ENCODE measurements around the gene DIP2C.

DIP2C gene

GRCh38 chr10:580778-581177 lies 108.7 kb downstream of the DIP2C start:
- Mint-ChIP-seq H3K27ac (no peak overlapping the region), H3K4me1 (ENCODE audit: low read depth) (no peaks in the 10 kb centered on the region), H3K36me3 (no peaks in the 10 kb centered on the region), H3K4me3 (no peak overlapping the region), H3K27me3 (peaks cover 3% of the 10 kb centered on the region), H3K9me3 (ENCODE audit: low read depth) (no peaks in the 10 kb centered on the region)

- Mint-ChIP-seq H3K27me3 (peaks cover 27% of the 10 kb centered on the region), H3K4me3 (no peak overlapping the region), H3K27ac (no peak overlapping the region), H3K9me3 (ENCODE audit: low read depth) (no peaks in the 10 kb centered on the region), H3K4me1 (ENCODE audit: low read depth) (no peaks in the 10 kb centered on the region), H3K36me3 (no peaks in the 10 kb centered on the region)
These were observed 113.4 kb downstream of the DIP2C start for GRCh38 chr10:576130-576465.

- Mint-ChIP-seq H3K9me3 (ENCODE audit: low read depth) (no peaks in the 10 kb centered on the region), H3K27me3 (peaks cover 27% of the 10 kb centered on the region), H3K36me3 (no peaks in the 10 kb centered on the region), H3K27ac (no peak overlapping the region), H3K4me3 (no peak overlapping the region), H3K4me1 (ENCODE audit: low read depth) (no peaks in the 10 kb centered on the region)
These were observed 113.9 kb downstream of the DIP2C start for GRCh38 chr10:575402-576129.

- peaks cover 5% of the 10 kb centered on the region for H3K36me3 Mint-ChIP-seq
- H3K4me3 Mint-ChIP-seq: no peak overlapping the region
- no peaks in the 10 kb centered on the region for H3K4me1 Mint-ChIP-seq (ENCODE audit: low read depth)
- no peaks in the 10 kb centered on the region for H3K9me3 Mint-ChIP-seq (ENCODE audit: low read depth)
- H3K27me3 Mint-ChIP-seq: peaks cover 32% of the 10 kb centered on the region
- H3K27ac Mint-ChIP-seq: no peak overlapping the region
These were observed 116.8 kb downstream of the DIP2C start for GRCh38 chr10:572696-573095.

- Mint-ChIP-seq H3K27ac (no peak overlapping the region), H3K9me3 (ENCODE audit: low read depth) (no peaks in the 10 kb centered on the region), H3K27me3 (peaks cover 31% of the 10 kb centered on the region), H3K36me3 (peaks cover 5% of the 10 kb centered on the region), H3K4me3 (no peak overlapping the region), H3K4me1 (ENCODE audit: low read depth) (no peaks in the 10 kb centered on the region)
These were observed 117.6 kb downstream of the DIP2C start for GRCh38 chr10:571688-572451.

- H3K4me3 Mint-ChIP-seq: no peak overlapping the region
- no peak overlapping the region for H3K27ac Mint-ChIP-seq
- H3K9me3 Mint-ChIP-seq (ENCODE audit: low read depth): no peaks in the 10 kb centered on the region
- H3K4me1 Mint-ChIP-seq (ENCODE audit: low read depth): no peaks in the 10 kb centered on the region
- H3K27me3 Mint-ChIP-seq: peaks cover 31% of the 10 kb centered on the region
- H3K36me3 Mint-ChIP-seq: peaks cover 5% of the 10 kb centered on the region
These were observed 118.3 kb downstream of the DIP2C start for GRCh38 chr10:571166-571565.

GRCh38 chr10:570628-571163 lies 118.8 kb downstream of the DIP2C start:
- peaks cover 31% of the 10 kb centered on the region for H3K27me3 Mint-ChIP-seq

GRCh38 chr10:569961-570627 lies 119.4 kb downstream of the DIP2C start:
- H3K4me3 Mint-ChIP-seq: no peak overlapping the region
- peaks cover 5% of the 10 kb centered on the region for H3K36me3 Mint-ChIP-seq
- no peak overlapping the region for H3K27ac Mint-ChIP-seq
- H3K27me3 Mint-ChIP-seq: peaks cover 26% of the 10 kb centered on the region
- no peaks in the 10 kb centered on the region for H3K9me3 Mint-ChIP-seq (ENCODE audit: low read depth)
- no peaks in the 10 kb centered on the region for H3K4me1 Mint-ChIP-seq (ENCODE audit: low read depth)

More at GRCh38 chr10:570628-571163, 118.8 kb downstream of the DIP2C start:
- H3K4me1 Mint-ChIP-seq (ENCODE audit: low read depth): no peaks in the 10 kb centered on the region
- no peaks in the 10 kb centered on the region for H3K9me3 Mint-ChIP-seq (ENCODE audit: low read depth)
- H3K27ac Mint-ChIP-seq: no peak overlapping the region
- peaks cover 5% of the 10 kb centered on the region for H3K36me3 Mint-ChIP-seq
- H3K4me3 Mint-ChIP-seq: no peak overlapping the region

- Mint-ChIP-seq H3K27ac (no peak overlapping the region), H3K9me3 (ENCODE audit: low read depth) (peaks cover 10% of the 10 kb centered on the region), H3K36me3 (peaks cover 7% of the 10 kb centered on the region), H3K27me3 (peaks cover 19% of the 10 kb centered on the region), H3K4me3 (no peak overlapping the region), H3K4me1 (ENCODE audit: low read depth) (no peaks in the 10 kb centered on the region)
These were observed 120.6 kb downstream of the DIP2C start for GRCh38 chr10:568848-569247.

GRCh38 chr10:567869-568268 lies 121.6 kb downstream of the DIP2C start:
- Mint-ChIP-seq H3K36me3 (peaks cover 7% of the 10 kb centered on the region), H3K4me1 (ENCODE audit: low read depth) (no peaks in the 10 kb centered on the region), H3K27ac (no peak overlapping the region), H3K4me3 (no peak overlapping the region), H3K9me3 (ENCODE audit: low read depth) (peaks cover 16% of the 10 kb centered on the region), H3K27me3 (peaks cover 15% of the 10 kb centered on the region)

GRCh38 chr10:566241-566885 lies 123.1 kb downstream of the DIP2C start:
- peaks cover 7% of the 10 kb centered on the region for H3K36me3 Mint-ChIP-seq
- no peaks in the 10 kb centered on the region for H3K4me1 Mint-ChIP-seq (ENCODE audit: low read depth)
- H3K9me3 Mint-ChIP-seq (ENCODE audit: low read depth): peaks cover 16% of the 10 kb centered on the region
- H3K27ac Mint-ChIP-seq: no peak overlapping the region
- H3K4me3 Mint-ChIP-seq: no peak overlapping the region
- H3K27me3 Mint-ChIP-seq: peaks cover 8% of the 10 kb centered on the region

GRCh38 chr10:565676-566075 lies 123.8 kb downstream of the DIP2C start:
- Mint-ChIP-seq H3K9me3 (ENCODE audit: low read depth) (peaks cover 16% of the 10 kb centered on the region), H3K36me3 (peaks cover 7% of the 10 kb centered on the region), H3K27me3 (peaks cover 8% of the 10 kb centered on the region), H3K4me3 (no peak overlapping the region), H3K27ac (no peak overlapping the region), H3K4me1 (ENCODE audit: low read depth) (no peaks in the 10 kb centered on the region)

- Mint-ChIP-seq H3K36me3 (peaks cover 7% of the 10 kb centered on the region), H3K4me1 (ENCODE audit: low read depth) (no peaks in the 10 kb centered on the region), H3K4me3 (no peak overlapping the region), H3K9me3 (ENCODE audit: low read depth) (peaks cover 16% of the 10 kb centered on the region), H3K27me3 (peaks cover 4% of the 10 kb centered on the region), H3K27ac (no peak overlapping the region)
These were observed 124.3 kb downstream of the DIP2C start for GRCh38 chr10:565146-565545.

GRCh38 chr10:563827-564226 lies 125.6 kb downstream of the DIP2C start:
- Mint-ChIP-seq H3K4me3 (no peak overlapping the region), H3K36me3 (peaks cover 5% of the 10 kb centered on the region), H3K9me3 (ENCODE audit: low read depth) (peaks cover 16% of the 10 kb centered on the region), H3K27me3 (peaks cover 4% of the 10 kb centered on the region), H3K4me1 (ENCODE audit: low read depth) (no peaks in the 10 kb centered on the region), H3K27ac (no peak overlapping the region)

GRCh38 chr10:562142-562541 lies 127.3 kb downstream of the DIP2C start:
- H3K4me3 Mint-ChIP-seq: no peak overlapping the region
- no peaks in the 10 kb centered on the region for H3K4me1 Mint-ChIP-seq (ENCODE audit: low read depth)
- peaks cover 16% of the 10 kb centered on the region for H3K9me3 Mint-ChIP-seq (ENCODE audit: low read depth)
- H3K36me3 Mint-ChIP-seq: peaks cover 3% of the 10 kb centered on the region
- H3K27ac Mint-ChIP-seq: no peak overlapping the region
- peaks cover 2% of the 10 kb centered on the region for H3K27me3 Mint-ChIP-seq
